Tibial artery (tissue), 4 donors: ENCODE data around the gene MNX1.

Source experiments
- DNase-seq, 2 donors: peaks; one replicate each; pipeline ENCODE4 v3.0.0-alpha.2; 2019
- H3K27ac ChIP-seq, 2 donors: fragments of 200-600 bp; sonication (generic) in 1 of 2; 1 replicate in 1 of 2; 2 replicates in 1 of 2; pipeline ENCODE4 v1.5.1; 2018 to 2019; ENCODE audit warnings: mild to moderate bottlenecking in 1 of 2
- H3K27me3 ChIP-seq, 2 donors: fragments of 200-600 bp; sonication (generic) in 1 of 2; one replicate each; pipeline versions ENCODE4 v1.5.1 to v1.6.0; 2016 to 2019
- H3K36me3 ChIP-seq, 3 donors: fragments of 200-600 bp; sonication (generic) in 2 of 3; one replicate each; pipeline ENCODE4 v1.5.1; 2016 to 2019; ENCODE audit warnings: mild to moderate bottlenecking in 2 of 3
- H3K4me1 ChIP-seq, 4 donors: fragments of 200-600 bp; sonication (generic) in 2 of 4; 1 replicate in 3 of 4; 2 replicates in 1 of 4; pipeline ENCODE4 v1.5.1; 2016 to 2019
- H3K4me3 ChIP-seq, 2 donors: fragments of 200-600 bp; sonication (generic) in 1 of 2; 1 replicate in 1 of 2; 2 replicates in 1 of 2; pipeline ENCODE4 v1.5.1; 2018 to 2019; ENCODE audit warnings: mild to moderate bottlenecking in 2 of 2
- H3K9me3 ChIP-seq, 3 donors: fragments of 200-600 bp; sonication (generic) in 1 of 3; one replicate each; pipeline ENCODE4 v1.5.1; 2016 to 2019
- intact Hi-C: fragments of 100-400 bp; cut with DNase I; formaldehyde crosslinking; loops from one replicate; pipeline ENCODE4 v1.15.0; 2023; ENCODE audit warnings: low total_unique reads
- TF ChIP-seq, protein P1 (sequence below), 2 experiments: fragments of 200-600 bp in 1 of 2; fragments of 450-650 bp in 1 of 2; IDR thresholded peaks; one replicate each; pipeline ENCODE4 v1.5.1; 2017 to 2019; ENCODE audit warnings: antibody characterized with exemption in 2 of 2, mild to moderate bottlenecking in 1 of 2, moderate library complexity in 1 of 2

MNX1 gene

DNA sequence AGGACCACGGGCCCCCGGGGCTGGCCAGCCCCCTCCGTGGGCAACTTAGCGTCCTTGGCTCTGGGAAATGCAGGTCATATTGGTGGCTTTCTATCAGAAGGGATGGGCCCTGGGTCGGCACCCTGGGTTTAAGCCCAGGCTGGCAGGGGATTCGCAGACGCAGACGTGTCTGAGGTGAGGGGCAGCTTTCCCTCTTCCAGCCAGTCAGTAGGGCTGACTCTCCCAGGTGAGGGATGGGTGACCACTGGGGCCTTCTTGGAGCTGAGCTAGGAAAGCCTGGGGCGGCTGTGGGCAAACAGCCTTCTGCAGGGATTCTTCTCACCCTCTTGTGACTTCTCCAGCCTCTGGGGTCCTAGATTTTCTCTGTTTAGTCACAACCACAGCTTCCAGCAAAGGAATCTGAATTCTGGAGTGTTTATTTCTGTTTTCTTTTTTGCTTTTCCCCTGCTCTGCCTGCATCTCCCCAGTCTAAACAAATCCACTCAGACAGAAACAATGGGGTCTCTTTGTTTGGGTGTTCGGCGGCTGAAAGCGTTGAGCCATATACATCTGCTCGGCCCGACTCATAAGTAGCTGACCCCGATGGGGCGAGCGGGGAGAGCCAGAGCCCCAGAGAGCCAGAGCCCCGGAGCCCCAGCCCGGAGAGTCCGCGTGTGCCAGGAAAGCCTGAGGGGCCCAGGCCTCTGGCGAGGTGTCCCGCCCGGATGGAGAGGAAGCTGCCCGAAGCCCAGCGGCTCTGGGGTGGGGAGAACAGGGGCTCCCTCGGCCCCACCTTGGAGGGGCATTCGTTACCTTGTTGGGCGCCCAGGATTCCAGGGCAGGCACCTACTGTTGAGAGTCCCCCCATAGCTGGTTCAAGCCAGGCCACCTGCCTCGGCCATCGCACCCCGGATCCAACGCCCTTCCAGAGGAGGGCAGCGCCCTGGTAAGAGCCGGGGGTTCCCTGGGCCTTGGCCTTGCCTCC lies 2.0 kb downstream of the MNX1 start:
- Histone ChIP-seq H3K4me3 (no peak overlapping the region), H3K9me3 (no peaks in the 10 kb centered on the region), H3K4me1 (peaks cover 0 to 52% (median 40%) of the 10 kb centered on the region in 4 donors), H3K27ac (no peak overlapping the region), H3K36me3 (no peaks in the 10 kb centered on the region), H3K27me3 (peaks cover 5 to 97% of the 10 kb centered on the region in 2 donors)
- intact Hi-C loops, result no loop called here
- TF ChIP-seq, protein P1, sequence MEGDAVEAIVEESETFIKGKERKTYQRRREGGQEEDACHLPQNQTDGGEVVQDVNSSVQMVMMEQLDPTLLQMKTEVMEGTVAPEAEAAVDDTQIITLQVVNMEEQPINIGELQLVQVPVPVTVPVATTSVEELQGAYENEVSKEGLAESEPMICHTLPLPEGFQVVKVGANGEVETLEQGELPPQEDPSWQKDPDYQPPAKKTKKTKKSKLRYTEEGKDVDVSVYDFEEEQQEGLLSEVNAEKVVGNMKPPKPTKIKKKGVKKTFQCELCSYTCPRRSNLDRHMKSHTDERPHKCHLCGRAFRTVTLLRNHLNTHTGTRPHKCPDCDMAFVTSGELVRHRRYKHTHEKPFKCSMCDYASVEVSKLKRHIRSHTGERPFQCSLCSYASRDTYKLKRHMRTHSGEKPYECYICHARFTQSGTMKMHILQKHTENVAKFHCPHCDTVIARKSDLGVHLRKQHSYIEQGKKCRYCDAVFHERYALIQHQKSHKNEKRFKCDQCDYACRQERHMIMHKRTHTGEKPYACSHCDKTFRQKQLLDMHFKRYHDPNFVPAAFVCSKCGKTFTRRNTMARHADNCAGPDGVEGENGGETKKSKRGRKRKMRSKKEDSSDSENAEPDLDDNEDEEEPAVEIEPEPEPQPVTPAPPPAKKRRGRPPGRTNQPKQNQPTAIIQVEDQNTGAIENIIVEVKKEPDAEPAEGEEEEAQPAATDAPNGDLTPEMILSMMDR (IDR thresholded peaks at IDR 0.05), result no peak
- DNase-seq, result peak in 1 of 2 donors; percentile 48

DNA sequence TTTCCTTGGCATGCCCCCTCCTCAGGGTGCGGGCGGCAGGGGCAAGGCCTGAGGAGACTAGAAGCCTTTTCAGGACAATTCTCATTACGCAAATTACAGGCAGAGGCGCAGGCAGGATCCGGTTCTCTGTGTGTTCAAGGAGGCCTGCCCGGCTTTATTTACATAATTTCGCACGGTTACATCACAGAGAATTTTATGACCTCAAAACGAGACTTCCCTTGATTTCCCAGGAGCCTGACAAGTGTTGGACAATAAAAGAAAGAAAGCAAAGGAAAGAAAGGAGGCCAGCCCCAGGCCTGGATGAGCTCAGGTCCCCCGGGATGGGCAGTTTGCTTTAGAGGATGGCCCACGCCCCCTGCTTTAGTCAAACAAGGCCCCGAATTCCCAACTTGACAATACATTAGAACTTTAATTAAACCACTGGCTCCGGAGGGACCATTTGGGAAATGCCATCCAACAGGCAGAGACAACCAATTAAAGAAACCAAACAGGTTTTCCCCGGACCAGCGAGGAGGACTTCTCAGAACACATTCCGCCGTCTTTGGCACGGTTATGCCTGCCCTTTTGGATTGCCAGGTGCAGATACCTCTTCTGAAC lies 2.9 kb downstream of the MNX1 start:
- Histone ChIP-seq H3K4me1 (peaks cover 0 to 61% (median 46%) of the 10 kb centered on the region in 4 donors), H3K36me3 (no peaks in the 10 kb centered on the region), H3K27ac (no peak overlapping the region), H3K9me3 (no peaks in the 10 kb centered on the region), H3K4me3 (no peak overlapping the region), H3K27me3 (peaks cover 5 to 97% of the 10 kb centered on the region in 2 donors)
- TF ChIP-seq, protein P1 (IDR thresholded peaks at IDR 0.05), result no peak
- intact Hi-C loops, result no loop called here
- DNase-seq, result peak in 1 of 2 donors; percentile 28

DNA sequence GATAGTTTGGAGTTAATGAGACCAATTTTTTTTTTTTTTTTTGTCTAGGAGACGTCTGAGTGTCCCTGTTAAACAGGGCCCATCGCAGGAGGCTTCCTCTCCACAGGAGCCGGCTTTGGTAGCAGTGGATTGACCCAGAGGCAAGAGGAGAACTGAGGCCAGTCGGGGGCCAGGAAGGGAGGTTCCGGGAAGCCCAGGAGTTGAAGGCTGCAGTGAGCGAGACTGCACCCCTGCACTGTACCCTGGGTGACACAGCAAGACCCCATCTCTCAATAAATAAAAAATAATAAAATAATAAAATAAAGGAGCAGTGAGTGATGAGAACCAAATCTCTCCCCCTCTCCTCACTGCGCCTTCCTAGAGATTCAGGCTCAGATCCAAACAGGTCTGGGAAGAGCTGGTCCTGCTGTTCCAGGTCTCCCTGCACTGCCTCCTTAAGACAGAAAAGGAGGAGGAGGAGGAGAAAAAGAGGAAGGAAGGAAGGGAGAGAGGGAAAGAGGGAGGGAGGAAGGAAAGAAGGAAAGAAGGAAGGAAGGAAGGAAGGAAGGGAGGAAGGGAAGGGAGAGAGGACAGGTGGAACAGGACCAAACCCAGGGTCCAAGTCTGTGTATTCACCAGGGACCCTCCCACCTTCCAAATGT lies 3.5 kb downstream of the MNX1 start:
- Histone ChIP-seq H3K9me3 (no peaks in the 10 kb centered on the region), H3K36me3 (no peaks in the 10 kb centered on the region), H3K4me3 (no peak overlapping the region), H3K4me1 (peaks cover 0 to 66% (median 49%) of the 10 kb centered on the region in 4 donors), H3K27ac (no peak overlapping the region), H3K27me3 (peaks cover 5 to 97% of the 10 kb centered on the region in 2 donors)
- no peak for DNase-seq
- TF ChIP-seq, protein P1 (IDR thresholded peaks at IDR 0.05), result no peak
- intact Hi-C loops, result no loop called here

DNA sequence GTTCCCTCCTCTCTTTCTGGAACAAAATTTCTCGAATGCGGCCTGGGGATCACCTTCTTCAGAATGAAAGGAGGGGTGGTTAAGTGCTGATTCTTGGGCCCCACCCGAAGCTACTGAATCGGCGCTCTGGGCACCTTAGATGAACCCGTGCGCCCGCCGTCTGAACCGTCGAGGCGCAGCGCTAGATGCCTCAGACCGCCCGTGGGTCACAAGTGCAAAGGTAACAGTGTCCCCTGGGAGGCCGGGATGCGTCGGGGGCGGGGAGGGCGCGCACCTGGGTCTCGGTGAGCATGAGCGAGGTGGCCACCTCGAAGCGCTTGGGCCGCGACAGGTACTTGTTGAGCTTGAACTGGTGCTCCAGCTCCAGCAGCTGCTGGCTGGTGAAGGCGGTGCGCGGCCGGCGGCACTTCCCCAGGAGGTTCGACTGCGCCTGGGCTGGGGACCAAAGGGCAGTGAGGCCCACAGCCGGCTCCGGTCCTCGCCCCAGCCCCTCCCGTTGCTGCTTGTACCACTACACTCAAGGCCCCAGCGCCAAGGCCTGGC lies 4.2 kb downstream of the MNX1 start:
- DNase-seq, result peak in 1 of 2 donors; percentile 58

More for the DNA sequence above, 4.2 kb downstream of the MNX1 start:
- Histone ChIP-seq H3K9me3 (no peaks in the 10 kb centered on the region), H3K4me3 (no peak overlapping the region), H3K27me3 (peaks cover 5 to 97% of the 10 kb centered on the region in 2 donors), H3K4me1 (peaks cover 0 to 60% (median 46%) of the 10 kb centered on the region in 4 donors), H3K27ac (no peak overlapping the region), H3K36me3 (no peaks in the 10 kb centered on the region)
- intact Hi-C loops, result no loop called here
- TF ChIP-seq, protein P1 (IDR thresholded peaks at IDR 0.05), result no peak
